Renal cortical epithelial cell (primary cell): ENCODE data around the gene PWWP2B. TPM values are rescaled to one million over a fixed set of nuclear protein-coding genes. Genes with fewer than 3 reads are reported as not detected.

Experiments used
- DNase-seq: peaks from one replicate; pipeline ENCODE4 v3.0.0-alpha.2; 2011; ENCODE audit warnings: low read depth
- total RNA-seq: library from RNA; depleted of rRNA; stranded (reverse); fragments of >200 nt; gene quantifications from 2 replicates; pipeline ENCODE4 v1.2.3, GENCODE V29; 2014

Gene PWWP2B
- total RNA-seq, 1 donor from 2014 or later, result 11.1 TPM

DNA sequence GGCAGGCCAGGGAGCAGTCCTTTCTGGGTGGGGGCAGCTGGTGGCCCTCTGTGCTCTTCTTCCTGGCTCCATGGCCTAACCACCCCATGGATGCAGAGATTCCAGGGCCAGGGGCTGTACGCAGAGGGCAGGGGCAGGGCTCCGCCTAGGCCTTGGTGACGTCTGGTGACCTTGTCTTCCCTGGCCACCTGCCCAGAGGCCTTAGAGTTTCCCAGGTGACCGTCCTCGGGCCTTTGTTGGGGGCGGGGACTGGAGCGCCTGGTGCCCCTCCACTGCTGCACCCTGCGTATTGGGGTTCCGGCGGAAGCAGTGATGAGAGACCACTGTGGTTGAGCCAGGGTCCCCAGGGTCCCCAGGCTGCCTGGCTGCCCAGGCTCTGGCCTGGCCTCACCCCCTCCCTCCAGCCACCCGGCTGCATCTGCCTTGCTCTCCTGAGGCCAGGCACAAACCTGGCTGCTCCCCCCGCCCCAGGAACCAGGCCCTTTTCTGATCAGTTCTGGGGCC, 10.3 kb downstream of the PWWP2B start:
- DNase-seq, result no peak

DNA sequence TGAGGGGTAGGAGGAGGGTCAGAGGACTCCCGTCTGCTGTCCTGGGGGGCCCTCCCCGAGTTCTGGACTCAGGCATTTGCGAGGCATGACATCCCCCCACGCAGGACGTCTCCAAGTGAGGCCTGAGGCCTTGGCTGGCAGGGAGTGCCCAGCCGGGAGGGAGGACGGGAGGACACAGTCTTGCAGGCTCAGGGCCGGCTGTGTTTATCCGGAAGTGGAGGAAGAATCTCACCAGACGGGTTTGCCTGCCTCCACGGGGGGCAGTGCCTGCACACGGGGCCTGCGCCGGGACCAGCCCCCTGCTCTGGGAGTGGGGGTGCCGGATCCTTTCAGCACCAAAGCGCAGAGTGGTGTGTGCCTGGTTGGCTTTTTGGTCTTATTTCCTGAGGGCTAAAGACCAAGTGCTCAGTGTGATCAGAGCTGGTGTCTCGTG, 10.9 kb downstream of the PWWP2B start:
- DNase-seq, result peak; percentile 25

DNA sequence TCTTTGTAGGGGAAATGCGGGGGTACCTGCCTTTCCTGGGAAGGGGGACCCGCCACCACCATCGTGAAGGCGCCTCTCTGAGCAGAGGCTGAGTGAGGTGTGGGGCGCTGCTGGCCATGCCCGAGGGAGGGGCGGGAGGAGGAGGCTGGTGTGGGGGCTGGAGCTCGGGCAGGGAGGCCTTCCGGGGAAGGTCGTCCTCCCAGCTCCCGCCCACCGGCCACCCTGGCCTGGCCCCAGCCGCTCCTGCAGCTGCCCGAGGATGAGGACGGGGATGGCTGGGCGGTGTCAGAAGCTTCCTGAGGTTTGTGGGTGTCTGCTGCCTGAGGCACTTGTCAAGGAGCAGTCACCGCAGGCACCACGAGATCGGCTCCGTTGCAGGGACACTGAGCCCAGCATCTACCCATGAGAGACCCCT, 11.4 kb downstream of the PWWP2B start:
- DNase-seq, result no peak

DNA sequence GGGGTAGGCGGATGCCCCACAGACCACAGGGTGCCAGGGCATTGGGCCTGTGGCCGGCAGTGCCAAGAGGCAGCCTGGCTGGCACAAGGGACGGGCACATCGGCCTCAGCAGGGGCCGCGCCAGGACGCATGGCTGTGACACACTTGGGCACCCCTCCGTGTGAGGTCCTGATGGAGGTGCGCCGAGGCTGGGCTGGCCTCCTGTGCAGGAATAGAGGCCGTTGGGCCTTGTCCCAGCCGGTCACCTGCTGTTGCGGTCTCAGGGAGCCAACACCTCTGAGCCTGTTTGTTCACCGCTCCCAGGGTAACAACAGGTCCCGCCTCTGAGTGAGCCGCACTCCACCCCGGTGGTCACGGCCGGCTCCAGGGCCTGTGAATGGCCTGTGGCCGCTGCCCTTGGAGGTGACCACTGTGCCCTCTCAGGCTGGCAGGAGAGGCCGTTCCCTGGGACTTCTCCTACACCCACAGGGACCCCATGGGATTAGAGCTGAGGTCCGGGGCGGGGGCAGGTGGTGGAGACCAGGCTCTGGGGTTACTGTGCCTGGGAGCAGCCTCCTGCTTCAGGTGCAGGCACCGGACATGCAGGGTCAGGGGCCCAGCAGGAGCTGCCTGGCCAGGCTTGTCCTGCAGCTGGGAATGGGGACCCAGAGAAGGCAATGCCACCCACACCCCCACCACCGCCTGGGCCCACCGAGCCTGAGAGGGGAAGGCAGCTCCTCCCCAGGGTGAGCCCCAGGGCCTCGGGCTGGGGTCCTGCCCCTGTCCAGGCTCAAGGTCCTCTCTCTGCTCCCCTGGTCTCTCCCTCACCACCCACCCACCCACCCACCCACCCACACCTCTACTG, 12.0 kb downstream of the PWWP2B start:
- peak; percentile 26 for DNase-seq

DNA sequence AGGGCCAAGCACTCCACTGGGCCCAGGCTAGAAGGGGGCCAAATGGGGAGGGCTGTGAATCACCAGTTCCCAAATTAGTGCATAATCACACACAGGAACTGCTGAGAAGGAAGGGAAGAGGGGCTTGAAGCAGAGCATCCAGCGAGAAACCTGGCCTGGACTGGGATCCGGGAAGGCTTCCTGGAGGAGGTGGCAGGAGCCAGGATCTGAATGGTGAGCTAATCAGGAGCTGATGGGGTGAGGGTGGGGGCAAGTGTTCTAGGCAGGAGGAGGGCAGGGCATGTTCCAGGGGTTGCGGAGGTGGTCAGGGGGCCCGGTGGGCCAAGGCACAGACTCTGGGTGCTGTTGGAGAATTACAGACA, 12.6 kb downstream of the PWWP2B start:
- no peak for DNase-seq

DNA sequence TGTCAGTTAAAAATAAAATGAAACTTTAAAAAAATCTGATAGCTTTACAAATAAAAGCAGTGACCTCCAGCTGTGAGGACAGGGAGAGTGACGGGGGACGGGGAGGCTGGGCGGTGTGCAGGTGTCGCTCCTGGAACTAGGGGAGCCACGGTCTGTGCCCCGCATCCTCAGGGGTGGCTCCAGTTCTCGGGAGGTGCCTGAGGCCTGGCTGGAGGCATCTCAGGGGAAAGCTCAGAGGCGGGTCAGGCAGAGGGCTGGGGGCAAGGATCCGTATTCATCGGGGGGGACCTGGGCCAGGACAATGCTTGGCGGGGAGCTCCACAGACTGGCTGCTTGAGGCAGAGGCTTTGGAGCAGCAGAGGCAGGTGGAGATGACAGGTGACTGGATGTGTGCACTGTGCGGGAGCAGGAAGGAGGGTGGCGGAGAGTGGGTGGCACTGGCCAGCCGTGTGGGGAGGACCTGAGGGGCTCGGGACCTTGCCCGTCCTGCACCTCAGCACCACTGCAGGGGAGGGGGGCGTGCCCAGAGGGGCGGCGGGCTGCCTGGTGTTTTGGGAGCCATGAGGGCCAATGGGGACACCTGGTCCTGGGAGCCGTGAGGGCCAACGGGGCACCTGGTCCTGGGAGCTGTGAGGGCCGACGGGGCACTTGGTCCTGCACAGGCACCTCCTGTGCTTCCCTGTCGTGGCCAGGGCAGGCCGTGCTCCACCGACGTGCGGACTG, 13.2 kb downstream of the PWWP2B start:
- DNase-seq, result no peak

DNA sequence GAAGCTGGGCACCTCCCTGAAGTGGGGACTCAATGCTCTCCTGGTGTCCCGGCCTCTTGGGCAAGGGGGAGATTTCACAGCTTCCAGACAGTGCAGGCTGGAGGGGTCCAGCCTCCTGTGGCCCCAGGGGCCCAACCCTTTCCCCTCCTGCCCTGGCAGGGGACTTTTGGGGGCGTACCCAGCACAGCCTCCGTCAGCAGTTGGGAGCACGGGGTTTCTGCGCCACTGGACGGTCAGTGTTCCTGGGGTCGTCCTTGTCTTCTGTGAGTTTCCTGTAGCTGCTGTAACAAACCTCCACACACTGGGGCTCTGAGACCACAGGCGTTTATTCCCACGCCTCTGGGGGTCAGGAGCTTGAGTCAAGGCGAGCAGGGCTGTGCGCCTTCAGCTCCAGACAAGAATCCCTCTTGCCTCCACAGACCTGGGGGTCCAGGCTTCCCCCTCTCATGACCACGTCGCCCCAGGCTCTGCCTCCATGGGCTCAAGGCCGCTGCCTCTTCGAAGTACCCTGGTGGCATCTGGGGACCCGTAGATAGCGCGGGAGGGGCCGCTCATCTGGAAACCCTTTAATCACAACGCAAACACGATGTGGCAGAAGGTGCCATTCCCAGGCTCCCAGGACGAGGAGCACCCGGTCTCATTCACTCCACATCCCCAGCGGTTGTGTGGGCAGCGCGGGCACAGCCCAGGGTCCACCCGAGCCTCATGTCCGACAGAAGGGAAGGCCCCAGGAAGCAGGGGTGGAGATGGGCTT, 14.0 kb downstream of the PWWP2B start:
- no peak for DNase-seq

DNA sequence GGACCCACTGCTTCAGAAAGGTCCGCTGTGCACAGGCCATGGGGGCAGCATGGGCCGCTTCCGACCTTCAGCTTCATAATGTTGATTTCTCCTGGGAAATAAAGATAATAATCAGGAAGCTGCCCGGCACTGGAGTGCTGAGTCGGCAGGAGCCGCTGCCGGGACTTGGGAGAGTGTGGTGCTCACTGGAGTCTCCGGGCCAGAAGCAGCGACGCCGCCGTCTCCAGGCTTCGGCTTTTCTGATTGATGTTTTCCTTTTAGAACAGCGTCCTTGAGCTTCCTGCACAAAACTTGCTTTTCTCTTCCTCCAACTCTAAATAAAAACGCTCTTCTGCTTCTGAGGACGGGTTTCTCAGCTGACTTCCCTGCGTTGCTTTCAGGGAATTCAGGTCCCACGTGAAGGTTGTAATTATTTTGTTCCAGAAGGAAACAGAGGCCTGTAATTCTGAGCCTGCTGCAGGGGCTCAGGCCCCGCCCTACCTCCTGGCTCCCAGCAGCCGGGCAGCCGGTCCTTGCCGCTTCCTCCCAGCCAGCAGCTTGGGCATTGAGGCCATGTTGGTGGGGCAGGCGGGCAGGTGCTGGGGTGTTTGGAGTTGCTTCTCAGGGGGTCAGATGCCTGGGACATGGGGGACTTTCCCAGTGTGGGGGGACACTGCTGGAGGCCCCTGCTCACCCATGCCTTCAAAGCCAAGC, 14.7 kb downstream of the PWWP2B start:
- peak; percentile 18 for DNase-seq

DNA sequence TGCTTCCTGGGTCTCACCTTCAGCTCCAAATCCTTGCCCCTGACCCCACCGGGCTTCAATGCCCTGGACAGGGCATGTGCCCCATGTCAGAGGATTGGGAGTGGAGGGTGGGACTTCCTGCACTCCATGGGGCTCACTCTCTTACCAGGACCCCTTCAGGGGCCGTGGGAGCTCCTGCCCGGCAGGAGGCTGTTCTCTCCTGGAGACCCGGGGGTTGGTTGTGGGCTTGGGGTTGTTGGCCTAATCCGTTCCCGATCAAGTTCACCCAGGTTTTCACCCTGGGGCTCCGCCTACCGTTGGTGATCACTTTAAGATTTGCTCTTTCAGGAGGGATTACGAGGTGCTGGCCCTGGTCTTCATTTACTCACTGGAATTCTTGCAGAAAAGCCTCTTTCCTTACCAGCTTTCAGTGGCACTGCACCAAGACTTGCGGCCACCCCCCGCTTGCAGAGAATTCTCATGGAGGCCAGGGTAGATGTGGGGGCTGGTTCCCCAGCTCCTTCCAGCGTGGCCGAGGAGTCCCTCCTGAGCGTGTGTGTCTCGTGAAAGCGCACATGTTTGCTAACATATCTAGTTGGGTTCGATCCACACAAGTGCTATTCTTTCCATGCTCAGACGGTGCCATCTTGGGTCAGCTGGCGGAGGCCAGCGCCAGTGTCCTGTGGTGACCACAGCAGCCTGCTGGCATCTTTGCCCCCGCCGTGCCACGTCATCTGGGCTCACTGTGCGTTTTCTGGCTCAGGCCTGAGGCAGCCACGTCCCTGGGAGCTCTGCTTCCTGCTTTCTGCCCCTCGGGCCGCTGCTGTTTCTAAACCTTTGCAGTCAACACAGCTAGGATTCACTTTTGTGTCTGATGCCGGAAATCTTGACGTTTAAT, 15.6 kb downstream of the PWWP2B start:
- DNase-seq, result no peak

DNA sequence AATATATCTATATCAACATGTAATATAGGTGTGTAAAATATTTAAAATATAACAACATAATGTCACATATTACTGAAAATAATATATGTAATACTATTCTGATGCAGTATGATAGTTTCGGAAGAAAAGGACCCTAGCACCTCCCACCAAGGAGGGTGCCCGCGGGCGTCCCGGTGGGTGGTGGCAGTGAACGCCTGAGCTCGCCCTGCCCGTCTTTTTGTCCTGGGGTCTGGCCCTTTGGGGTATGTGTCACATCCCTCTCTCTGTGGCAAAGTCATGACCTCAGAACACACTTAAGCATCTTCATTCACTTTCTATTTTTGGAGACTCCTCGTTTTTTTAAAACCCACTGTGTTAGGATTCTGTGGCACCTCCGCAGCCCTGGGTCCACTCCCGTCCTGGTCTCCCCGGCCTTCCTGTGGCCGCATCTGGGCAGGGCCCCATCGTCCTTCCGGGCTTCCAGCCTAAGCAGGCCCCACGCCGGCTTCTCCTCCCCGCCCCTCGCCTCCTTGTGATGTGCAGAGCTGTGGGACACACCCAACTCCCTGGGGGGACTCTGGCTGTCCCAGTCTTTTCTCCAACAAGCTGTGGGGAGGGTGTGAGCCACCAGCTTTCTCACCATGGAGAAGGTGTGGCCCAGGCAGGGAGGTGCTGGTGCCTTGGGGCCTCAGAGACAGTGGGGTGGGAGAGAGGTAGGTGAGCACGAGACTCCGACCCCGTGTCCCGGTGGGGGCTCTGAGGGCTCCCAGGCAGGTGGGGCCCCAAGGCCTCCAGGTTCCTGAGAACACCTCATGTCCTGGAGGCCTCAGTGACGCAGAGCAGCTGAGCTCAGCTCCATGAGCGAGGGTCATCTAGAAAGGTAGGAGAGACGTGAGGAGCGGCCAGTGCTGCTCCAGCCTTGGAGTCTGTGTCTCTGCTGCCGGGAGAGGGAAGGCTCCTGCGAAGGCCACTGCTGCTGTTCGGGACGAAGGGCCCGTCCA, 16.5 kb downstream of the PWWP2B start:
- no peak for DNase-seq

DNA sequence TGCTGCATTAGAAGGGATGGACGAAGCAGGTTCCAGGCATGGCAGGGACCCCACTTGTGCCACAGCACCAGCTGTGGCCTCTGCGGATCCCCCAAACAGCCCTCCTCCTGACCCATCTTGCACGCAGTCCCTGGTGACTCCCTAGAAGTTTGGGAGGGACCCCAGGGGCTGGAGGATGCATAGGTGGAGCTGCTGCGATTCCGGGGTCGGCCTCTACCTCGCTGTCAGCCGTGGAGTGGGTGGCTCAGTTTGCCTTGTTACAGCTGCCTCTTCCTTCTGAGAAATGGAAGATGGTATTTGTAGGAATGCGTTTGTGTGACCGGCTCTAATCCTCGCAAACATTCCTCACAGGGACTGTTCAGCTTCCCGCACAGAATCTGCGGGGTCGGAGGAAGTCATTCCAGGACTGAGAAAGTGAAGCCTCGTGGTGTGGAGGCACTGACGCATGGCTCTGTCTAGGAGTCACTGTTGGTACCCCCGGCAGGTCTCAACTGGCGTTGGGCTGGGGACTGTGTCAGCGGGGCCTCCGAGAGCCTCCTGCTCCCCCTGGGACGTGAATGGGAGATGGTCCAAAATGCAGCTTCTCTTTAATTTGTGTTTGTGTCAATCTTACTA, 17.5 kb downstream of the PWWP2B start:
- no peak for DNase-seq

DNA sequence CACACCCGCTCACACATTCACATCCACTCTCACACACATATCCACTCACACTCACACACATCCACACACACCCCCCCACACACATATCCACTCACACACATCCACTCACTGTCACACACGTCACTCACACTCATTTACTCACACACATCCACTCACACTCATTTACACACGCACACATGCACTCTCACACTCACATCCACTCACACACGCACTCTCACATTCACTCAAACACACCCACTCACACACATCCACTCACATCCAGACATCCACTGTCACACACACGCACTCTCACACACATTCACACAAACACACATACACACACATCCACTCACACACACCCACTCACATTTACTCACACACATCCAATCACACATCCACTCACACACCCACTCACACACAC, 18.3 kb downstream of the PWWP2B start:
- DNase-seq, result no peak

DNA sequence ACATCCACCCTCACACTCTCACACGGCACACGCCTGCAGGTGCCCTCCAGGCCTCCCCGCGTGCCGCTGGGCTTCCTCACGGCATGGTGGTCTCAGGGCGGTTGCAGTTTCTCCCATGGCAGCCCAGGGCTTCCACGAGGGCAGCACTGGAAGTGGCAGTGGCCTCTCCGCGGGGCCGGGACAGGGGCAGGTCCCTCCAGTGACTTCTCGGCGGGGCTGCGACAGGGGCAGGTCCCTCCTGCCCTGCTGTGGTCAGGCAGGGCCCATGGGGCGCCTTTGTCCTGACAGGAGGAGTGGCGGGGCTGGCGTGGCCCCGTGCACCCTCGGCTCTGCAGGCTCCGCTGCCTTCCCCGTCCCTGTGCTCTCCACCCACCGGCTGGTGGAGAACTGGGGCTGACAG, 19.0 kb downstream of the PWWP2B start:
- no peak for DNase-seq

DNA sequence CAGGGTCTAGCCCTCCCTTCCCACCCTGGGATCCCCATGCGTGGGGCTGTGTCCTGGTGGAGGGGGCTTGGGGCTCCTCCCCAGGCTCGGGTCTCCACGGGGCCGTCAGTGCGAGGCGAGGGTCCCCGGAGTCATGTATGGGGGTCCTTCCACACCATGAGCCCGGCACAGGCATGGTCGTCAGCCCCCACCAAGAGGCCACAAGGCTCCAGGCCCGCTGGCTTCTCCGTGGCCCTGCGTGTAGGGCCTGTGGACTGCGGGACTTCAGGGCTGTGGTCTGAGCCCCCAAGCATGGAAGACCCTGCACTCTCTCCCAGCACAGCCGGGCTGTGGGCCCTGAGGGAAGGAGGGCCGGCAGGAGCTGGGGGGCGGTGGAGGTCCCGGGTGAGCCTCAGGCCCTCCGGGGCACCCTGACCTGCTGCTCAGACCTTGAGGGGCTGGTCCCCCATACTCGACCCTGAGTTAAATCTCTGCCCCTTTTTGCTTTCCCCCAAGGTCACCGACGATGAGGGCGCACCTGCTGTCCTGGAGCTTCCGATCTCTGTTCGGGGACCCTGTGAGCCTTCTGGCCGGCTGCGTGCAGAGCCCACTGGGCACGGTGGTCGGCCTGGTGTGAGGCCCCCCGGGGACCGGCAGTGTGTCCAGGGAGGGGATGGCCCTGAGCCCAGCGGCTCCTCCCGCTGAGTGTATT, 19.7 kb downstream of the PWWP2B start:
- no peak for DNase-seq

DNA sequence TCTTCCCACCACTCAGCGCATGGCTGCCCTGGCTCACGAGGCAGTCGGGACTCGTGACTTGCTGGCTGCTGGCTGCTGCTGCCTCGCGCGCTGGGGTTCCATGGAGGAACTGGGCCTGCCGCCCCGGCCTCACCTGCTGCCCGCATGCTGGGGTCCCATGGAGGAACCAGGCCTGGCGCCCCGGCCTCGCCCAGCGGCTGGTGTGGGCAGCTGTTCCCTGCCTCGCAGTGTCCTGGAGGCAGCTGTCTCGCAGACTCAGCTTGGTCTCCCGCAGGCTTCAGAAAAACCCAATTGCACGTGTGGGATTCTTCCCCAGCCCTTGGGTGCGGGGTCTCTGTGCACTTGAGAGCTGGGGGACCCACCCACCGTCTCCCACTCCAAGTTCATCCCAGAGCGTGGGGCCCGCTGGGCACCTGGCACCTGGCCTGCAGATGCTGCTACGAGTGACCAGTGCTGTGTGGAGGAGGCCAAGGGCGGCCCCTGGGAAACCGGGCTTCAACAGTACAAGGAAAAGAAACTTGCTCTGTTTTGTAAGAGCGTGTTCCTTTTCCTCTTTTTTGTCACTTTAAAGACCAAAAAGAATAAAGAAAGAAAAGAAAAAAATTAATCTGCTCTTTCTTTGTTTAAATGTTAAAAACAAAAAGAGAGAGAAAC, 20.4 kb downstream of the PWWP2B start:
- DNase-seq, result no peak

DNA sequence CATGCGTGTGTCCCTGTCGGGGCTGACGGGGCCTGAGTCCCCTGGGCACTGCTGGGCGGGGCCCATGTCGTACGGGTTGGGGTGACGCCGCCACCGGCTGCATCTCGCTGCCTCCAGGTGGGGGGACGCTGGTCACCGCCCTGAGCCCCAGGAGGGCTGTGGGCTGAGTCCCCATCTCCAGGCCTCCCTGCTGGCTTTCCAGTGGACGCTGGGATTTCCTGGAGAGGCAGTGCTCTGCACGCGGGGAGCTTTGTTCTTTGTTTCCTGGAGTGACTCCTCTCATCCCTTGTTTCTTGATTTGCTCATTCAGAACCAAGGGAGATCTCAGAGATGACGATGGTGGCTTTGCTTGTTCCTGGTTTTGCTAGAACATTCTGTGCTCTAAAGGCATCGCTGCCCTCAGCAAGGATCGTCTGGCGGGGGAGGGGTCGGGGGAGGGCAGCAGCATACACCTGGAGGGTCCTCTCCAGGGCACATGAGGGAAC, 21.0 kb downstream of the PWWP2B start:
- peak; percentile 42 for DNase-seq

DNA sequence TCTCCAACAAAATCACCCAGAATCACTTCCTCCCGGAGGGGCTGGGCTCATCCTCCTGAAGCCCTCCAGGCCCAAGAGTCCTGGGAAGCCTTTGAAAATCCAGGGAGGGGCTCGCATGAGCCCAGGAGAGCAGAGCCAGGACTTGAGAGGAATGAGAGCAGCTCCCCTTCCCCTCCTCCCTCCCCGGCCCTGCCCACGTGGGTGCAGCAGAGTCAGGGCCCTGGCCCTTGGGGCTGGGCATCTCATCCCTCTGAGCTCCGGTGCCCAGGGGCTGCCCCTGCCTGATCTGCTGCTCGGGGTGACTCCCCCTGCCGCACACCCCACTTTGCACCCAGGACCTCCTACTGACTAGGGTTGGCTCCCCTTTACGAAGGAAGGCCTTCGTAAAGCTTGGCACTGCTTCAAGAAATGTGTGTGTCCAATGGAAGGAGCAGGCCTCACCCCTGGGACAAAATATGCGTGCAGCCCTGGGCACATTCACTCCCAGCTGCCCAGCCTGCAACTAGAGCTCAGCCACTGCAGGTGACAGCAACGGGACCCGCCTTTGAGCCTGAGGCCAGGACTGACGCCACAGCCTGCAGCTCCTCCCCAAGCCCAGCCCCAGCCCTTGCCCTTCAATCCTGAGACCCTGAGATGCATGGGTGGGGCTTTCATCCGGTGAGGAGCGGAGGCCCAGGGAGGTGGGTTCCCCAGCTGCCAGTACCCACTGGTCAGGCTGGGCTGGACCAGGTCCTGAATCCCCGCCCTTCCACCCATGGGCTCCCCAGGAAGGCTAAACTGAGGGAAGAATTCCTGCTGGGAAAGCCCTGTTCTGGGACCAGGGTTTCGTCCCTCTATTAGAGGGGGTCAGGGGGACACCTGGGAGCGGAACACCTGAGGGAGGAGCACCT, 21.8 kb downstream of the PWWP2B start:
- peak; percentile 50 for DNase-seq
